EL (cell line): ENCODE measurements around the gene EFHD1.
A peak's percentile ranks its signal among the peaks of the same experiment; 100 is the strongest.

Experiments
- DNase-seq: peaks from one replicate; pipeline ENCODE4 v3.0.0-alpha.2; 2016

Gene EFHD1, protein sequence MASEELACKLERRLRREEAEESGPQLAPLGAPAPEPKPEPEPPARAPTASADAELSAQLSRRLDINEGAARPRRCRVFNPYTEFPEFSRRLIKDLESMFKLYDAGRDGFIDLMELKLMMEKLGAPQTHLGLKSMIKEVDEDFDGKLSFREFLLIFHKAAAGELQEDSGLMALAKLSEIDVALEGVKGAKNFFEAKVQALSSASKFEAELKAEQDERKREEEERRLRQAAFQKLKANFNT

DNA sequence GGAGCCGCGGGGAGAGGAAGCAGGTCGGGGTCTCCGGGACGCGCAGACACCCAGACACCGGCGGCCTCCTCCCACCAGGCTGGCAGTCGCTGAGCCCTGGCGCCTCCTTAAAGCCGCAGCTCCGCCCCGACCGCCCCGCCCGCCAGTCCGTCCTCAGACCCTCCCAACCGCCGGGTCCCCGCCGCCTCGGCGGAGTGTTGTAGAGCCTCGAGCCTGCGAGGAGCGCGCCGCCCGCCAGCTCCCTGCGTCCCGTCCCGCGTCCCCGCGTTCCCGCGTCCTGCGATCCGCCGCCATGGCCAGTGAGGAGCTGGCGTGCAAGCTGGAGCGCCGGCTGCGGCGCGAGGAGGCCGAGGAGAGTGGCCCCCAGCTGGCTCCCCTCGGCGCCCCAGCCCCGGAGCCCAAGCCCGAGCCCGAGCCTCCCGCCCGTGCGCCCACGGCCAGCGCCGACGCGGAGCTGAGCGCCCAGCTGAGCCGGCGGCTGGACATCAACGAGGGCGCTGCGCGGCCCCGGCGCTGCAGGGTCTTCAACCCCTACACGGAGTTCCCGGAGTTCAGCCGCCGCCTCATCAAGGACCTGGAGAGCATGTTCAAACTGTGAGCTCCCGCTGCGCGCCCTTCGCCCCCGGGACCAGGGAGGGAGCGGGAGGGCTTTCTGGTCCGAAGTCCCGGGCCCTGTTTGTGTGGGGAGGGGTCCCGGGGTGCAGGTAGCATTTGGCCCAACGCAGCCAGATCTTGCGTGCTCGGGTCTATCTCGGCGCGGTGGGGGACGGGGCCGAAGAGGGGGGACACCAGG lies at the start of gene EFHD1:
Gene EFHD1, plus strand, starts transcription at position 192 of the 793 bp plus-strand sequence. Its CDS starts 101 bp downstream, at position 293.
- DNase-seq = peak; percentile 66

DNA sequence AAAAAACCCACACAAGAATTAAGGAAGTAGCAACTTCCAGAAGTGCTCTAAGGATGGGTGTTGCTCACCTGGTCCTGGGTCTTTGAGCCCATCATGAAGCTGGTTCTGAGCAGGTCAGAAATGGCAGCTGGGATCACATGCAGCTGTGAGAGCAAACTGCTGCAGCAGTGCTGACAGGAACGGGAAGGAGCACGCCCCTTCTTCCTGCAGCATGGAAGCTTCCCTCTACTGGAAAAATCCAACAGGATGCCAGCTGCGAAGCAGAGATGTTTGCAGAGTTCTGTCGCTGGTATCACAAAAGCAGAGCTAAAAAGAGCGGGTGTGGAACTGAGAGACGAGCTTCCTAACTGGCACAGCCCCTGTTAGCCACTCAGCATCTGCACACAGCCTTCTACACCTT lies 49.2 kb upstream of the EFHD1 start:
- DNase-seq = no peak

DNA sequence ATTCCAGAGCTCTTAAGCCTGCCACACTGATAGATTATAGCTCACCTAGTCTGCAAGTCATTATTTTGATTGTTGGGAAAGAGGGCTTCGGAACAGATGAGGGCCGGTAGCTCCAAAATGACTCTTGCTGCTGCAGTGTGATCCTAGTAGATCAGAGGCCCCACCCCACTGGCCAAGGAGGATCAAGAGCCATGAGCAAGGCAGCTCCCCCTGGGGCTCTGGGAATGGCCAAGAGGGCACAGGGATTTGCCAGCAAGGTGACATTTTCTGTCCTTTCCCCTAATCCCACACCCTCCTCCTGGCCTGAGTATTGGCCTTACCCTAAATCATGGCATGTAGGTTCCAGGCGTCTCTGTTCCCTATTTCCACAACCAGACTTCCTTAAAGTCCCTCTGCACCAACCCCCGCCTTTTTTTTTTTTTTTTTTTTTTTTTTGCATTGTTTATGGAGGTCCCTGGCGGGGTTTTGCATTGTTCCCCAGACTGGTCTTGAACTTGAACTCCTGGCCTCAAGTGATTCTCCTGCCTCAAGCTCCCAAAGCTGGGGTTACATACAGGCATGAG lies 46.4 kb upstream of the EFHD1 start:
- DNase-seq = no peak

DNA sequence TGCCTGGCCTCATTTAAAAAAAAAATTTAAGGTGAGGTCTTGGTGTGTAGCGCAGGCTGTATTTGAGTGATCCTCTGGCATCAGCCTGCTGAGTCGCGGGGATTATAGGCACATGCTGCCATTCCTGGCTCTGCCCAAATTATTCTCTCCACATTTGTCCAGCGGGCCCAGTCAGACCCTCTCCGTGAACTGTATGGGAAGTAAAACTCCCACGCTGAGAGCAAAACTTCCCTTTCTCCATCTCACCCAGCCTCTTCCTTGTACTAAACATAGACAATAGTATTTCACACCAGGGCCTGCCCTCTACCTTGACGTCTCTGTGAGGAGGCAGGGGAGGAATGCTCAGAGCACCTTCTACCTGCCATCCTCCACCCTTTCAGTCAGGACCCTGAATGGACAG lies 45.9 kb upstream of the EFHD1 start:
- DNase-seq = no peak

DNA sequence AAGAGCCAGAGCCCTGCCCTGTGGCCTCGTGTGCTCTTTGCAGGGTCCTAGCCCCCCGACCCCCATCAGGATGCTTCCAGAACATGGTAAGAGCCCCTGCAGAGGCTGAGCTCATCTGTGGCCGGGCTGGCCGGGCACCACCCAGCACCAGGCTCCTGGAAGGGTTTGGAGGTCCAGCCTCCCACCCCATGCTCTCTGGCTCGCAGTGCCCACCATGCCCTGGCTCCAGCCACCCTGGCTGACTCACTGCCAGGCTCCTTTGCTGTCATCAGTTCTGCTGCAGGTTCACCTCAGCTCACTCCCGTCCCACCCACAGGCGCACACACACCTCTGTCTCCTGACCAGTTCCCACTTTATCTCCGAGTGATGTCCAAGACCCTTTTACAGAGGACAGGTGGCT lies 45.4 kb upstream of the EFHD1 start:
- DNase-seq = no peak

DNA sequence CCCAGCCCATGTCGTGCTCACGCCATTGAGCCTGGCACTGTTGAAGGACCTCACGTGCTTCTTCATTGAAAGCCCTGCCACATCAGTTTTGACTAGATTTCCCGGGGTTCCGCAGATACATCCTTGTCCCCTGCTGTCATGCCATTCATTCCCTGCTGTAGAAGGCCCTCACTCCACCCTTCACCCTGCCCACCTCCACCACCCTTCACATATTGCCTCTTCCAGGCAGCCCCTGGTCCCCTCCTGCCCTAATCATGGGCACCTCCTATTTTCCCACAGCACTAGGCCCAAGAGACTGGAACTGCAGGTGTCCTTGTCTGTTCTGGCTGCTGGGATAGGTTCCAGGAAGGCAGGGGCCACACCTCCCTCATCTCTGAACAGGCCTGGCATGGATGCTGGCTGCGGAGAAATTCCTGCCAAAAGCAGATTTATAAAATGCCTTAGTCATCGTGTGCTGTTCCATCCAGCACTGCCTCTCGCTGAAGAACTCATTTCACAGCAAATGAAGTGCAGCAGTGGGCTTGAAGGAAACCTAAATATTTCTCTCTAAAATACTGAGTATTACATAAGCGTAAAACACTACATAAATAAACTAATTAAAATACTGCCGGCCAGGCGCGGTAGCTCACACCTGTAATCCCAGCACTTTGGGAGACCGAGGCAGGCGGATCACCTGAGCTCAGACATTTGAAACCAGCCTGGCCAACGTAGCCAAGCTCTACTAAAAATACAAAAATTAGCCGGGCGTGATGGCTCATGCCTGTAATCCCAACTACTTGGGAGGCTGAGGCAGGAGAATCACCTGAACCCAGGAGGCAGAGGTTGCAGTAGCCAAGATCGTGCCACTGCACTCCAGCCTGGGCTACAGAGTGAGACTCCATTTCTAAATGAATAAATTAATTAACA lies 44.5 kb upstream of the EFHD1 start:
- peak; percentile 59 for DNase-seq

DNA sequence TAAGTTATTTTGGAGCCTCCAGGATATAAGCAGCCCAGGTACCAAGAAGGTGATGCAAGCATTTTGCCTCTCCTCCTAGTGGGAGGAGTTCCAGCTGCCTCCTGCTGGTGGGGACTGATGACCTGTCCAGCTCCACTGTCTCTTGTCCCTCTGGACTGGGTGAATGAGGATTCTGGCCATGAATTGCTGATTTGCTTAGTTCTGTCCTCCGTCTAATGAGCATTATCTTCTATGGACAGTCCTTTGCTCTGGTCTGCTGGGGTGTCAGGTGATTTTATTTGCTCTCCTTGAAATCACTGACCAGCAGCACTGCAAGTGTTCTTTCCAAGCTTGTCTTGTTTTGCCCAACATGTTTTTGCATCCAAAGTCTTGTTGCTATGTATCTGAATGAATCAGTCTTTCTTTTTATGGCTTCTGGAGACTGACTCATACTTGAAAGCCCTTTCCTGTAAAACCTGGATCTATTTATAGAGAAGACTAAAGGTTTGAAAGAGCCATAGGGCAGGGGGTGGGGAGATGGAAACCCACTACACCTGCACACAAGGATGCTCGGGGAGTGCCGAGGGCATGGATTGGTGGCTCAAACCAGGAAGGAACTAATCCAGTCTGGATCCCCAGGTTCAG lies 40.5 kb upstream of the EFHD1 start:
- peak; percentile 54 for DNase-seq

DNA sequence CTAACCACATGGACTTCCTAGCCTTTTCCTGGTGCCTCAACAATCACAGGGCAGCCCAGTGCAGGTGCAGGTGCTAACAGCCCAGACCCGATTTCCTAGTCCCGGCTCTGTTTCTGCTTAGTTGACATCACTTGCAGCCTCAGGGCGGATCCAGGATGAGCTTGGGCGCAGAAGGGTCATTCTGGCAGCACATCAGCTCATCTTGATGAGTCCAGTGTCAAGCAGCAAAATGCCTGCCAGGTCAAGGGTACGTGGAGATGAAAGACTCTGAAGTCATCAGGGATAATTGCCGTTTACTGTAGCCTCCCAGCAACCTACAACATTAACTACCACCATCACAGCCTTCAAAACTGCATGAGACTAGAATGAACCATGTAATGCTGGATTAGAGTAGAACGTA lies 39.4 kb upstream of the EFHD1 start:
- no peak for DNase-seq

DNA sequence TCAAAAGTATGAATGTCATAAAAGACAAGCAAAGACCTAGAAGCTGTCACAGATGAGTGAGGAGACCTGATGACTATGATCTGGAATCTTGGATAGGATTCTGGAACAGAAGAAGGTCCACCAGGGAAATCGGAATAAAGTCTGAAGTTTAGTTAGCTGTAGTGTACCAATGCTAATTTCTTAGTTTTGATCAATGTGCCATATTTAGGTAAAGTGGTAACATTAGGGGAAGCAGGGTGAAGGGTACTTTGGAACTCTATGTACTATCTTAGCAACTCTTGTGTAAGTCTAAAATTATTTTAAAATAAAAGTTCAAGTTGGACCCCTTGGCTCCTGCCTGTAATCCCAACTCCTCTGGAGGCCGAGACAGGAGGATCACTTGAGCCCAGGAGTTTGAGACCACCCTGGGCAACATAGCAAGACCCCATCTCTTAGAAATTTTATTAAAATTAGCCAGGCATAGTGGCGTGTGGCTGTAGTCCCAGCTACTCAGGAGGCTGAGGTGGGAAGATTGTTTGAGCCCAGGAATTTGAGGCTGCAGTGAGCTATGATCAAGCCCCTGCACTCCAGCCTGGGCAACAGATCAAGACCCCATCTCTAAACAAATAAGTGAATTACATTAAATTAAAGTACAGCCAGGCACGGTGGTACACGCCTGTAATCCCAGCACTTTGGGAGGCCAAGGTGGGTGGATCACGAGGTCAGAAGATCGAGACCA lies 35.9 kb upstream of the EFHD1 start:
- no peak for DNase-seq

DNA sequence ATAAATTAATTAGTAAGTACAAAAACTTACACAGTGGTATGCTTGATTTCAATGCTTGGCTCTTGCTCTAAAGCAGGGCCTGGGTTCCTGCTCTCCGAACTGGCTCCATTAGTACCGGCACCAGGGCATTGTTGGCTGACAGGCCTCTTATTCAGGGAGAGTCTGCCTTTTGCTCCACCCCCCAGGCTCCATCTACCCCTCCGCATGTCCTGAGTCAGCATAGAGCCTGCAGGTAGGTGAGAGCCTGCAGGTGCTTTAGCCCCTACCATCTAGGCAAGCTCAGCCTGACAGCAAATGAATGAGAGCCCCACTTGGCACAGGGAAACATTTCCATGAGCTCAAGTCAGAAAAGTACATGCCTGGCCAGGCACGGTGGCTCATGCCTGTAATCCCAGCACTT lies 35.1 kb upstream of the EFHD1 start:
- DNase-seq = no peak

DNA sequence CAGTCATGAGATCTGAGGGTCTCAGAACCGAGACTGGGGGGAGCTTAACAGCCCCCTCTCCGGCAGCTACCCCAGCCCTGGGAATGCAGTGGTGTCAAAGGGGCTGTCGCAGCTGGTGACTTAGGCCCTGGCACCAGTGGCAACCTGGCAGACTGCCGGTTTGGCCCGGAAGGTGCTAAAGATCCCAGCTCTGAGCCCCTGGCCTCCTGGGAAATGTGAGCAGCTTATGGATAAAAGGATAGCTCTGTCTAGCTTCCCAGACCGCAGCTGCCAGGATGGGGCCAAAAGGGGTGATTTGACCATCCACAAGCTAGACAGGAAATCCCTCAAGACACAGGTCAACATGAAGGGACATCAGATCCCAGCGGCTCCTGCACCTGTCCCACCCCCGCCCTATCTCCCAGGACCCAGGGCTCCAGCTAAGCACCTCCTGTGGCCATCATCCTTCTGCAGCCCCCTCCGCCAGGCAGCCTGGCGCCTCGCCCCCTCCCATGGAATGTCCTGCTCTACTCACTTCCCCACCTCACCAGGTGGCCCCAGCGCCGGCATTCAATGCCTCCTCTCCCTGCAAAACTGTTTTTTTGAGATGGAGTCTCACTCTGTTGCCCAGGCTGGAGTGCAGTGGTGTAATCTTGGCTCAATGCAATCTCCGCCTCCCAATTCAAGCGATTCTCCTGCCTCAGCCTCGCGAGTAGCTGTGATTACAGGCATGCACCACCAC lies 33.2 kb upstream of the EFHD1 start:
- DNase-seq = no peak

DNA sequence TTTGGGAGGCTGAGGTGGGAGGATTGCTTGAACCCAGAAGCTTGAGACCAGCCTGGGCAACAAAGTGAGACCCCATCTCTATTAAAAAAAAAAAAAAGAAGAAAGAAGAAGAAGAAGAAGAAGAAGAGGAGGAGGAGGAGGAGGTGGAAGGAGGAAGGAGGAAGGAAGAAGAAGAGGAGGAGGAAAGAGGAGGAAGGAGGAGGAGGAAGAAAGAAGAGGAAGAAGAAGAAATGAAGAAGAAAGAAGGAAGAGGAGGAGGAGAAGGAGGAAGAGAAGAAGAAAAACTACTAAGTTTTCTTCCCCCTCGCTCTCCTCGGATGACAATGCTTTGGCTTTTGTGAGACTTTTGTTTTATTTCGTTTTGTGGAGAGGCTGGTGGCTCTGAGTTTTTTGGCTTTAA lies 30.1 kb upstream of the EFHD1 start:
- no peak for DNase-seq

DNA sequence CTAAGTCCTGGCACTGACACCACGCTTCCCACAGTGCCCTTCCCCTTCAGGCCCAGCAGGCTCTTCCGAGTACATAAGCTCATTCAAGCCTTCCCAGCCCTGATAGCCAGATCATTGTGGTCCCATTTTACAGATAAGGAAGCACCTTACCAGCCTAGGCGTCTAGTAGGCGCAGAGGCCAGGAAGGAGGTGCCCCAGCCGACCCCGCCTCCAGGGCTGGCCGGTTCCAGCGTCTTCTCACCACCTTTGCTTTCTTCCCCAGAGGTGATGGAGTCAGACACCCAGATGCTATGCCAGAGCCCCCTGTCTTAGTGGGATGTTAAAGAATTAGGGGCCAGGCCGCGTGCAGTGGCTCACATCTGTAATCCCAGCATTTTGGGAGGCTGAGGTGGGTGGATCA lies 28.9 kb upstream of the EFHD1 start:
- no peak for DNase-seq

DNA sequence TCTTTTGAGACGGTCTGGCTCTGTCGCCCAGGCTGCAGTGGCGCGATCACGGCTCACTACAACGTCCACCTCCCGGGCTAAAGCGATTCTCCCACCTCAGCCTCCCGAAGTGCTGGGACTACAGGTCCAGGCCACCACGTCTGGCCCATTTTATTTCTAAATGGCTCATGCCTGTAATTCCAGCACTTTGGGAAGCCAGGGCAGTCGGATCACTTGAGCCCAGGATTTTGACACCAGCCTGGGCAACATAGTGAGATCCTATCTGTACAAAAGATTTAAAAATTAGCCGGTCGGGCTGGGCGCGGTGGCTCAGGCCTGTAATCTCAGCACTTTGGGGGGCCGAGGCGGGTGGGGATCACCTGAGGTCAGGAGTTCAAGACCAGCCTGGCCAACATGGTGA lies 26.4 kb upstream of the EFHD1 start:
- DNase-seq = no peak

DNA sequence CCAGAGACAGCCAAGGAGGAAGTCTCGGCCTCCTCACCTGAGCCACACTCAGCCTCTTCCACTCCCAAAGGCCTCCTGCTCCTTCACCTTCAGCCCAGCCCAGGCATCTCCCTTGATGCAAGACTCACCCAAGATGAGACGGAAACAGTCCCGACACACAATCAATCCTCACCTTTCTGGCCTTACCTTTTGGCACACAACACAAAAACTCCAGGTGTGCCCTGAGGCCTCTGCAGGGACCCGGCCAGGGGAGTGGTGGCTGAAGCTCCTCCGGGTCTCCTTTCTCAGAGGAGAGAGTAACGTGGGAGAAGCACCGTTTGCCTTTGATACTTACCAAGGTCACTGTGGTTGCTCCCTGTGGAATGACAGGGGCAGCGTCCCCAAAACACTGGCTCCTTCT lies 23.8 kb upstream of the EFHD1 start:
- no peak for DNase-seq

DNA sequence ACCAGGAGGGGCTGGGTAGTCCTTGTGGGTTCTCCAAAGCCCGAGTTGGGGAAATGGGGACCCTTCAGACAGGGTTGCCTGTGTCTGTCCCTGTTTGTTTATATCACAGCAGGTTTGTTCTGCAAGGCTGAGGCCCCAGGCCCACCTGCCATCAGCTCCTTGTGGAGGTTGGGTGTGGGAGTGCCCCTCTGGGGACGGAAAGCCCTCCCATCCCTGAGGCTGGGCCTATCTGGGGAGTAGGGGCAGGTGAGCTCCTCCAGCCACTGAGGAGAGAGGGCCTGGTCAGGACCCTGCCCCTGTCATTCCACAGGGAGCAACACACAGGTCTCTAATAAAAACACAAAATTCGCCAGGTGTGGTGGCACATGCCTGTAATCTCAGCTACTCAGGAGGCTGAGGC lies 23.3 kb upstream of the EFHD1 start:
- no peak for DNase-seq

DNA sequence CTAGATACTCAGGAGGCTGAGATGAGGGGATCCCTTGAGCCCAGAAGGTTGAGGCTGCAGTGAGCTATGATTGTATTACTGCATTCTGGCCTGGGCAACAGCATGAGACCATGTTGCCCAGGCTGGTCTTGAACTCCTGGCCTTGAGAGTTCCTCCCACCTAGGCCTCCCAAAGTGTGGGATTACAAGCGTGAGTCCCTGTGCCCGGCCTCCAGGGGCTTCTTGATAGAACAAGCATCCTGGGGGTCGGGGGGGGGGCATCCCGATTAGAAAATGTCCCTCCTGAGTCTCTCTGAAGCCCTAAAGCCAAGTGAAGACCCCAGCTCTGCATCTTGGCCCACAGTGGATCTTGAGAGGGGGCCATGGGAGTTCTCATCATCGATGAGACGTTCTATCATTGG lies 22.3 kb upstream of the EFHD1 start:
- DNase-seq = no peak

DNA sequence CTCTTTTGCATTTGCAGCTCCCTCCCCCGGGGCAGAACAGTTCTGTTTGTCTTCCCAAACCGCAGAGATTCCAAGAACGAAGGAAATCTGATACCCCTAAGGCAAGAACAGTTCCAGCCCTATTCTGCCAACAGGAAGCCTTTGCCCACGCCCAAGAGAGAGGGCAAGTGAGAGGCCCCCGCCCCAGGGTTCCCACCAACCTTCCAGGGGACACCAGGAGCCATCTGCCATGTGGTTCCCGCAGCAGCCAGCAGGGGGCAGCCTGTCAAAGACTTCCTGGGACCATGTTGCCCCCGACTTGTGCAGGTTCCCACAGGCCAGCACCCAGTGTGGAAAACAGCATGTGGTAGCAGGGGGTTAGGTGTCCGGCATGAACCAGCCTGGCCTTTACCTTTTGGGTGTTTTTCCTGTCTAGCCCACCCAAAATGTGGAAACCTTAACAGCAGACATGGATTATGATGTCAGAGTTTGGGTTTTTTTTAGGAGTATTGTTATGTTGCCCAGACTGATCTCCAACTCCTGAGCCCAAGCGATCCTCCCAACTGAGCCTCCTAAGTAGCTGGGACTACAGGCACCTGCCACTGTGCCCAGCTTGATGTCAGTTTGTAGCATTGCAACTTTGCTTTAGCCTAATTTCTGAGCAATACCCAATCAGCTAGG lies 21.7 kb upstream of the EFHD1 start:
- peak; percentile 87 for DNase-seq

DNA sequence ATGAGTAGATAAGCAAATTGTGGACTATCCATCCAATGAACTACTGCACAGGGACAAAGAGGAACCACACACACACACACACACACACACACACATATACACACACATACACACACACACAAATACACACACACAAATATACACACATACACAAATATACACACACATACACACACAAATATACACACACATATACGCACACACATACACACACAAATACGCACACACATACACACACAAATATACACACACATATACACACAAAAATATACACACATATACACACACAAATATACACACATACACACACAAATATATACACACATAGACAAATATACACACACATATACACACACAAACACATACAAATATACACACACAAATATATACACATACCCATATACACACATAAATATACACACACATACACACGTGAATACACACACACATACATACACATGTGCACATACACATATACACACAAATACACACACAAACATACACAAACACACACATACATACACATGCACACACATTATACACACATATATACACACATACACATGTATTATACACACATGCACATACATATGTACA lies 19.8 kb upstream of the EFHD1 start:
- no peak for DNase-seq

DNA sequence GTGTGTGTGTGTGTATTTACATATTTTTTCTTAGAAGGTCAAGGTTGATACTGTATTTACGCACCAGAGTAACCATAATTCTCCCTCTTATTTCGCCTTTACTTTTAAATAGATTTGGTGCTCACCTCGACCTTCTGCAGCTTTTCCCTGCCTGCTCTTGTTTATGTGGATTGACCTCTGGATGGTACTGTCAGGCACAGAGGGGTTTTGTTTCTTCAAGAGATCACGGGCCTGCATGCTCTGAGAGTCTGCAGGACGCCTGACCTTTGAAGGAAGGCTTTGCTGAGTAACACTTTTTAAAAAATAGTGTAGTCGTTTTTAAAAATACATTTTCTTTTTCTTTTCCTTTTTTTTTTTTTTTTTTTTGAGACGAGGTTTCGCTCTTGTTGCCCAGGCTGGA lies 18.1 kb upstream of the EFHD1 start:
- DNase-seq = no peak
